AG04450 (cell line): Measurements from ENCODE around the gene PTH2R. TPM values are rescaled to one million over a fixed set of nuclear protein-coding genes. Genes with fewer than 3 reads are reported as not detected.
"Not testable (repeated sequence)": the region's sequence is repeated elsewhere in the genome, so short reads cannot be mapped to it uniquely, and the experiment has no call there.

Source experiments
- CTCF ChIA-PET: fragments of 300-600, 350-600 bp; formaldehyde crosslinking; extraction: SDS; loops from one replicate; lab custom pipeline; 2022; ENCODE audit warnings: antibody characterized with exemption, inconsistent platforms; lab: Charles Lee
- POLR2A ChIA-PET: fragments of 350-600 bp; formaldehyde crosslinking; extraction: SDS; loops from one replicate; lab custom pipeline; 2021; ENCODE audit warnings: antibody characterized with exemption, inconsistent platforms; lab: Yijun Ruan, JAX
- DNase-seq: peaks from one replicate; pipeline ENCODE4 v3.0.0-alpha.2; 2011; ENCODE audit warnings: low read depth, low spot score
- H3K27ac ChIP-seq: one replicate; pipeline ENCODE4 v1.5.1; 2012; ENCODE audit warnings: low read depth, low read length, control low read depth
- H3K27me3 ChIP-seq: one replicate; pipeline ENCODE4 v1.6.0; 2012; ENCODE audit warnings: low read length; ENCODE audit not compliant: control insufficient read depth, insufficient read depth
- H3K4me3 ChIP-seq: 2 replicates; pipeline ENCODE4 v1.5.1; 2011; ENCODE audit warnings: mild to moderate bottlenecking, low read depth, low read length, control low read depth
- H3K9me3 ChIP-seq: 2 replicates; pipeline ENCODE4 v1.5.1; 2012; ENCODE audit warnings: low read length; ENCODE audit not compliant: control insufficient read depth, insufficient read depth
- polyA plus RNA-seq: library from polyadenylated mRNA; depleted of rRNA; stranded (reverse); fragments of >200 nt; gene quantifications from 2 replicates; pipeline ENCODE4 v1.2.3, GENCODE V29; 2011
- TF ChIP-seq, protein P1 (sequence below): IDR thresholded peaks from 2 replicates; pipeline ENCODE4 v1.5.1; 2011; ENCODE audit warnings: low read depth, low read length, control low read depth, inconsistent platforms

PTH2R gene
- polyA plus RNA-seq, 1 experiment = not detected

DNA sequence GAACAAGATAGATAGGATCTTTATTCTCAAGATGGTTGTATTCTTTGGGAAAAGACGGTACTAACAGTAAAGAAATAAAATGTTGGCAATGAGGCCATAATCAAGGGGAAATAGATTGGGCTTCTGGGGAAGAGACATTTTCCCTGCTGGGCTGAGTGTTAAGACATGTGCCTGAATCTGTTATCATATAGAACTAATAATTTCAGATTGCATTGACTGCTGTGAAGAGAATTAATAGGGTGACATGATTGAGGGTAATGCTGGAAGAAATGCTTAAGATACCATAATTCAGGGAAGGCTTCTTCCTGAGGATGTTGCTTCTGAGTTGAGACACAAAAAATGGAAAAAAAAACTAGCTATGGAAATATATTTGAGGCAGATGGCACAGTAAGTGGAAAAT lies 105.0 kb downstream of the PTH2R start:
- CTCF ChIA-PET = no interaction called here

GRCh38 chr2:208515099-208515498 lies 108.5 kb downstream of the PTH2R start:
- DNase-seq = no peak
- no peaks in the 10 kb centered on the region for H3K27me3 ChIP-seq
- no peak overlapping the region for H3K4me3 ChIP-seq
- TF ChIP-seq, protein P1, sequence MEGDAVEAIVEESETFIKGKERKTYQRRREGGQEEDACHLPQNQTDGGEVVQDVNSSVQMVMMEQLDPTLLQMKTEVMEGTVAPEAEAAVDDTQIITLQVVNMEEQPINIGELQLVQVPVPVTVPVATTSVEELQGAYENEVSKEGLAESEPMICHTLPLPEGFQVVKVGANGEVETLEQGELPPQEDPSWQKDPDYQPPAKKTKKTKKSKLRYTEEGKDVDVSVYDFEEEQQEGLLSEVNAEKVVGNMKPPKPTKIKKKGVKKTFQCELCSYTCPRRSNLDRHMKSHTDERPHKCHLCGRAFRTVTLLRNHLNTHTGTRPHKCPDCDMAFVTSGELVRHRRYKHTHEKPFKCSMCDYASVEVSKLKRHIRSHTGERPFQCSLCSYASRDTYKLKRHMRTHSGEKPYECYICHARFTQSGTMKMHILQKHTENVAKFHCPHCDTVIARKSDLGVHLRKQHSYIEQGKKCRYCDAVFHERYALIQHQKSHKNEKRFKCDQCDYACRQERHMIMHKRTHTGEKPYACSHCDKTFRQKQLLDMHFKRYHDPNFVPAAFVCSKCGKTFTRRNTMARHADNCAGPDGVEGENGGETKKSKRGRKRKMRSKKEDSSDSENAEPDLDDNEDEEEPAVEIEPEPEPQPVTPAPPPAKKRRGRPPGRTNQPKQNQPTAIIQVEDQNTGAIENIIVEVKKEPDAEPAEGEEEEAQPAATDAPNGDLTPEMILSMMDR = no peak
- H3K9me3 ChIP-seq = peaks cover 15% of the 10 kb centered on the region
- POLR2A ChIA-PET = no interaction called here
- CTCF ChIA-PET = no interaction called here
- H3K27ac ChIP-seq = no peak overlapping the region

More for the DNA sequence above, 105.0 kb downstream of the PTH2R start:
- Histone ChIP-seq H3K9me3 (peaks cover 11% of the 10 kb centered on the region; the same call in 1 of the 2 replicates), H3K27me3 (no peaks in the 10 kb centered on the region), H3K27ac (no peak overlapping the region), H3K4me3 (no peak overlapping the region)
- DNase-seq = no peak
- POLR2A ChIA-PET = no interaction called here
- TF ChIP-seq, protein P1 = no peak

DNA sequence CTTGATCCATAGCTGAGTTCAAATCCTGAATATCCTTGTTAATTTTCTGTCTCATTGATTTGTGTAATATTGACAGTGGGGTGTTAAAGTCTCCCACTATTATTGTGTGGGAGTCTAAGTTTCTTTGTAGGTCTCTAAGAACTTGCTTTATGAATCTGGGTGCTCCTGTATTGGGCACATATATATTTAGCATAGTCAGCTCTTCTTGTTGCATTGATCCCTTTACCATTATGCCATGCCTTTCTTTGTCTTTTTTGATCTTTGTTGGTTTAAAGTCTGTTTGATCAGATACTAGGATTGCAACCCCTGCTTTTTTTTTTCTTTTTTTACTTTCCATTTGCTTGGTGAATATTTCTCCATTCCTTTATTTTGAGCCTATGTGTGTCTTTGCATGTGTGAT lies 116.5 kb downstream of the PTH2R start:
- H3K27ac ChIP-seq, DNase-seq, H3K4me3 ChIP-seq, H3K27me3 ChIP-seq, POLR2A ChIA-PET, CTCF ChIA-PET: not testable (repeated sequence)
- peaks cover 13% of the 10 kb centered on the region for H3K9me3 ChIP-seq

- CTCF ChIA-PET, H3K4me3 ChIP-seq, DNase-seq, POLR2A ChIA-PET, H3K27ac ChIP-seq, H3K27me3 ChIP-seq: not testable (repeated sequence)
- H3K9me3 ChIP-seq = peaks cover 21% of the 10 kb centered on the region
Observed at GRCh38 chr2:208525165-208525564, 118.6 kb downstream of the PTH2R start.

DNA sequence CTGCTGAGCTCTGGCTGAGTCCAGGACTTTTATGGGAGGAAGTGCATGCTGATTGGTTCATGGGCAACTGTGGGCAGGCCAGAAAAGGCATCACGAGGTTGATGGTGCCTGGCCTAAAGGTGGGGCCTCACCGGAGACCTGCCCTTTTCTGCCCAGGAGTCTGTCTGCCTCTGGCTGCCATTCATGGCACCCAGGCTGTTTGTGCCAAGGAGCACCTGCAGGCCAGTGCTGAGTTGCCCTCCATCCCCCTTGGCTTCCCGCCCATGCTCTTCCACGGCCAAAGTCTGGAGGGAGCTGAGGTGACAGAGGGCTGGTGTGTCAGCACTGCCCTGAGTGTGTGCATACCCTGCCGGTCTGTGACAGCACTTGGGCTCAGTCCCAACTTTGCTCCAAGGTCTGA lies 123.2 kb downstream of the PTH2R start:
- DNase-seq = no peak
- no peaks in the 10 kb centered on the region for H3K27me3 ChIP-seq
- H3K9me3 ChIP-seq = peaks cover 23% of the 10 kb centered on the region
- CTCF ChIA-PET = no interaction called here
- H3K4me3 ChIP-seq = no peak overlapping the region
- TF ChIP-seq, protein P1 = no peak
- no peak overlapping the region for H3K27ac ChIP-seq
- POLR2A ChIA-PET = no interaction called here

- no peaks in the 10 kb centered on the region for H3K27me3 ChIP-seq
- DNase-seq = no peak
- POLR2A ChIA-PET = no interaction called here
Observed at GRCh38 chr2:208531361-208531760, 124.8 kb downstream of the PTH2R start.

GRCh38 chr2:208535578-208535977 lies 129.0 kb downstream of the PTH2R start:
- H3K4me3 ChIP-seq, H3K9me3 ChIP-seq, POLR2A ChIA-PET, CTCF ChIA-PET, DNase-seq, H3K27me3 ChIP-seq, H3K27ac ChIP-seq: not testable (repeated sequence)

More at GRCh38 chr2:208531361-208531760, 124.8 kb downstream of the PTH2R start:
- CTCF ChIA-PET = no interaction called here
- no peak overlapping the region for H3K27ac ChIP-seq
- H3K4me3 ChIP-seq = no peak overlapping the region
- H3K9me3 ChIP-seq = peaks cover 20% of the 10 kb centered on the region
- TF ChIP-seq, protein P1 = no peak
